ENCODE results near the gene CABYR. TPM values are rescaled to one million over a fixed set of nuclear protein-coding genes. Genes with fewer than 3 reads are reported as not detected.

The CABYR gene
- total RNA-seq, 1 donor from 2014 or later: 5.1 TPM

GRCh38 chr18:24177499-24178133 lies 38.8 kb downstream of the CABYR start:
- H3K27me3 ChIP-seq (ENCODE audit: control insufficient read depth, insufficient read depth, low read length): no peaks in the 10 kb centered on the region
- no peak for TF ChIP-seq CTCF (IDR thresholded peaks at IDR 0.05; ENCODE audit: insufficient read depth, low read length, poor library complexity, severe bottlenecking)
- H3K36me3 ChIP-seq (ENCODE audit: control insufficient read depth, insufficient read depth, low read length): no peaks in the 10 kb centered on the region
- H3K4me3 ChIP-seq (ENCODE audit: low read depth, low read length): no peak overlapping the region
- DNase-seq (ENCODE audit: low read depth): no peak

GRCh38 chr18:24180048-24180447 lies 41.2 kb downstream of the CABYR start:
- TF ChIP-seq CTCF (IDR thresholded peaks at IDR 0.05; ENCODE audit: insufficient read depth, low read length, poor library complexity, severe bottlenecking): no peak
- DNase-seq (ENCODE audit: low read depth): no peak
- Histone ChIP-seq H3K36me3 (ENCODE audit: control insufficient read depth, insufficient read depth, low read length) (no peaks in the 10 kb centered on the region), H3K27me3 (ENCODE audit: control insufficient read depth, insufficient read depth, low read length) (no peaks in the 10 kb centered on the region), H3K4me3 (ENCODE audit: low read depth, low read length) (no peak overlapping the region)

GRCh38 chr18:24181806-24182205 lies 42.9 kb downstream of the CABYR start:
- no peak for DNase-seq (ENCODE audit: low read depth)

GRCh38 chr18:24185805-24186204 lies 46.9 kb downstream of the CABYR start:
- no peaks in the 10 kb centered on the region for H3K36me3 ChIP-seq (ENCODE audit: control insufficient read depth, insufficient read depth, low read length)
- TF ChIP-seq CTCF (IDR thresholded peaks at IDR 0.05; ENCODE audit: insufficient read depth, low read length, poor library complexity, severe bottlenecking): no peak
- no peak for DNase-seq (ENCODE audit: low read depth)

More at GRCh38 chr18:24181806-24182205, 42.9 kb downstream of the CABYR start:
- no peaks in the 10 kb centered on the region for H3K27me3 ChIP-seq (ENCODE audit: control insufficient read depth, insufficient read depth, low read length)
- H3K4me3 ChIP-seq (ENCODE audit: low read depth, low read length): no peak overlapping the region
- no peaks in the 10 kb centered on the region for H3K36me3 ChIP-seq (ENCODE audit: control insufficient read depth, insufficient read depth, low read length)
- no peak for TF ChIP-seq CTCF (IDR thresholded peaks at IDR 0.05; ENCODE audit: insufficient read depth, low read length, poor library complexity, severe bottlenecking)

GRCh38 chr18:24187049-24187448 lies 48.2 kb downstream of the CABYR start:
- Histone ChIP-seq H3K36me3 (ENCODE audit: control insufficient read depth, insufficient read depth, low read length) (no peaks in the 10 kb centered on the region), H3K27me3 (ENCODE audit: control insufficient read depth, insufficient read depth, low read length) (no peaks in the 10 kb centered on the region), H3K4me3 (ENCODE audit: low read depth, low read length) (no peak overlapping the region)
- no peak for DNase-seq (ENCODE audit: low read depth)
- no peak for TF ChIP-seq CTCF (IDR thresholded peaks at IDR 0.05; ENCODE audit: insufficient read depth, low read length, poor library complexity, severe bottlenecking)

More at GRCh38 chr18:24185805-24186204, 46.9 kb downstream of the CABYR start:
- Histone ChIP-seq H3K27me3 (ENCODE audit: control insufficient read depth, insufficient read depth, low read length) (no peaks in the 10 kb centered on the region), H3K4me3 (ENCODE audit: low read depth, low read length) (no peak overlapping the region)

GRCh38 chr18:24187689-24188088 lies 48.8 kb downstream of the CABYR start:
- DNase-seq (ENCODE audit: low read depth): no peak
- no peak for TF ChIP-seq CTCF (IDR thresholded peaks at IDR 0.05; ENCODE audit: insufficient read depth, low read length, poor library complexity, severe bottlenecking)
- no peaks in the 10 kb centered on the region for H3K27me3 ChIP-seq (ENCODE audit: control insufficient read depth, insufficient read depth, low read length)
- H3K4me3 ChIP-seq (ENCODE audit: low read depth, low read length): no peak overlapping the region
- H3K36me3 ChIP-seq (ENCODE audit: control insufficient read depth, insufficient read depth, low read length): no peaks in the 10 kb centered on the region
